IMR-90 (cell line): ENCODE measurements around the gene PRKN. TPM values are rescaled to one million over a fixed set of nuclear protein-coding genes. Genes with fewer than 3 reads are reported as not detected.

ENCODE experiments used
- ATAC-seq: fragments of 200-7000 bp; cut with Tn5 transposase; 2 replicates; pipeline ENCODE4 v1.9.1; 2020; ENCODE audit warnings: low read depth, mild to moderate bottlenecking, moderate library complexity
- BruUV-seq: library from RNA; stranded (reverse); fragments of 400-500 nt; replicated peaks from 2 replicates; lab custom pipeline; 2021; lab: Mats Ljungman, UMichigan
- CTCF ChIA-PET: fragments of 300-600 bp; formaldehyde crosslinking; extraction: SDS; loops from one replicate; lab custom pipeline; 2021; ENCODE audit warnings: antibody characterized with exemption; lab: Yijun Ruan, JAX
- POLR2A ChIA-PET: fragments of 300-600 bp; sonication (Branson Sonifier 250); formaldehyde crosslinking; loops from one replicate; lab custom pipeline; 2022; ENCODE audit warnings: antibody characterized with exemption; ENCODE audit not compliant: unreplicated experiment; lab: Charles Lee
- DNase-seq: peaks from one replicate; pipeline ENCODE4 v3.0.0; 2013
- H2AFZ ChIP-seq: replicated peaks from 2 replicates; pipeline ENCODE3; 2013; ENCODE audit warnings: low read length, mild to moderate bottlenecking; ENCODE audit not compliant: poor library complexity
- H2AK5ac ChIP-seq: 2 replicates; pipeline ENCODE4 v1.6.1; 2013; ENCODE audit warnings: low read depth, low read length, inconsistent platforms
- H2AK9ac ChIP-seq: replicated peaks from 2 replicates; pipeline ENCODE3; 2013; ENCODE audit warnings: mild to moderate bottlenecking, low read depth, low read length, moderate library complexity; ENCODE audit not compliant: poor library complexity
- H2BK120ac ChIP-seq: 2 replicates; pipeline ENCODE4 v1.6.1; 2013; ENCODE audit warnings: low read depth, low read length, inconsistent platforms
- H2BK15ac ChIP-seq: 3 replicates; pipeline ENCODE4 v1.6.1; 2013; ENCODE audit warnings: low read depth, low read length, inconsistent platforms
- H2BK20ac ChIP-seq: 2 replicates; pipeline ENCODE4 v1.6.1; 2013; ENCODE audit warnings: low read depth, mild to moderate bottlenecking, inconsistent platforms, low read length, moderate library complexity
- H2BK5ac ChIP-seq: 2 replicates; pipeline ENCODE4 v1.6.1; 2013; ENCODE audit warnings: mild to moderate bottlenecking, low read depth, low read length, inconsistent platforms; ENCODE audit not compliant: poor library complexity, severe bottlenecking
- H3K14ac ChIP-seq: replicated peaks from 2 replicates; pipeline ENCODE4 v1.6.1; 2013; ENCODE audit warnings: low read depth, low read length, inconsistent platforms
- H3K18ac ChIP-seq: 2 replicates; pipeline ENCODE4 v1.6.1; 2013; ENCODE audit warnings: low read depth, low read length, control low read depth
- H3K23ac ChIP-seq: 2 replicates; pipeline ENCODE4 v1.6.1; 2013; ENCODE audit warnings: low read depth, low read length, inconsistent platforms
- H3K27ac ChIP-seq: 2 replicates; pipeline ENCODE4 v1.5.1; 2013; ENCODE audit warnings: mild to moderate bottlenecking, control low read depth, low read length; ENCODE audit not compliant: insufficient read depth
- H3K27me3 ChIP-seq: 2 replicates; pipeline ENCODE4 v1.6.1; 2013; ENCODE audit warnings: low read length; ENCODE audit not compliant: control insufficient read depth, insufficient read depth
- H3K36me3 ChIP-seq: 2 replicates; pipeline ENCODE4 v1.6.1; 2013; ENCODE audit warnings: low read length, mixed read lengths; ENCODE audit not compliant: control insufficient read depth, insufficient read depth
- H3K4ac ChIP-seq: 2 replicates; pipeline ENCODE4 v1.6.1; 2013; ENCODE audit warnings: low read depth, low read length, inconsistent platforms
- H3K4me1 ChIP-seq: 2 replicates; pipeline ENCODE4 v1.6.1; 2013; ENCODE audit warnings: low read length, mixed read lengths; ENCODE audit not compliant: control insufficient read depth, insufficient read depth
- H3K4me2 ChIP-seq: 2 replicates; pipeline ENCODE4 v1.6.1; 2013; ENCODE audit warnings: low read depth, mild to moderate bottlenecking, control low read depth, low read length, moderate library complexity
- H3K4me3 ChIP-seq: 2 replicates; pipeline ENCODE4 v1.5.1; 2013; ENCODE audit warnings: low read depth, mild to moderate bottlenecking, control low read depth, low read length, moderate library complexity; ENCODE audit not compliant: insufficient read depth
- H3K56ac ChIP-seq: 2 replicates; pipeline ENCODE4 v1.6.1; 2013; ENCODE audit warnings: low read length, inconsistent platforms; ENCODE audit not compliant: insufficient read depth; ENCODE audit errors: extremely low read depth
- H3K79me1 ChIP-seq, 2 experiments: 2 replicates each; pipeline ENCODE4 v1.6.1; 2013; ENCODE audit warnings: low read length in 2 of 2, inconsistent platforms in 1 of 2, low read depth in 1 of 2
- H3K9ac ChIP-seq: 2 replicates; pipeline ENCODE4 v1.6.1; 2013; ENCODE audit warnings: low read depth, low read length, control low read depth
- H3K9me1 ChIP-seq: 2 replicates; pipeline ENCODE4 v1.6.1; 2013; ENCODE audit warnings: low read length, inconsistent platforms; ENCODE audit not compliant: insufficient read depth
- H3K9me3 ChIP-seq: 2 replicates; pipeline ENCODE4 v1.6.1; 2013; ENCODE audit warnings: low read length; ENCODE audit not compliant: control insufficient read depth, insufficient read depth
- H4K20me1 ChIP-seq: 2 replicates; pipeline ENCODE4 v1.6.1; 2013; ENCODE audit warnings: low read length, inconsistent platforms; ENCODE audit not compliant: insufficient read depth
- H4K5ac ChIP-seq: 2 replicates; pipeline ENCODE4 v1.6.1; 2013; ENCODE audit warnings: mild to moderate bottlenecking, low read depth, low read length, control low read depth
- H4K8ac ChIP-seq, 2 experiments: 2 replicates each; pipeline ENCODE4 v1.6.1; 2013; ENCODE audit warnings: low read depth in 2 of 2, low read length in 2 of 2, control low read depth in 1 of 2, inconsistent platforms in 1 of 2
- H4K91ac ChIP-seq: 2 replicates; pipeline ENCODE4 v1.6.1; 2013; ENCODE audit warnings: low read depth, low read length, inconsistent platforms; ENCODE audit not compliant: insufficient read depth
- BHLHE40 ChIP-seq: fragments of 150-350 bp; IDR thresholded peaks from 2 replicates; pipeline ENCODE4 v1.6.1; 2016; ENCODE audit warnings: mild to moderate bottlenecking, low read depth, low read length
- CEBPB ChIP-seq: IDR thresholded peaks from 2 replicates; pipeline ENCODE4 v1.6.1; 2012; ENCODE audit warnings: low read depth, low read length, improper control_type of control experiment
- CHD1 ChIP-seq: IDR thresholded peaks from 2 replicates; pipeline ENCODE4 v1.6.1; 2012; ENCODE audit warnings: low read depth, low read length, improper control_type of control experiment
- FOS ChIP-seq: fragments of 150-350 bp; IDR thresholded peaks from 2 replicates; pipeline ENCODE4 v1.6.1; 2016; ENCODE audit warnings: low read depth, low read length
- MAFK ChIP-seq: IDR thresholded peaks from 2 replicates; pipeline ENCODE4 v1.6.1; 2012; ENCODE audit warnings: low read depth, low read length, improper control_type of control experiment
- MAZ ChIP-seq: IDR thresholded peaks from 2 replicates; pipeline ENCODE4 v1.6.1; 2012; ENCODE audit warnings: low read depth, mild to moderate bottlenecking, low read length, improper control_type of control experiment, moderate library complexity, borderline replicate concordance
- MXI1 ChIP-seq: IDR thresholded peaks from 2 replicates; pipeline ENCODE4 v1.6.1; 2012; ENCODE audit warnings: low read depth, mild to moderate bottlenecking, low read length, moderate library complexity, borderline replicate concordance
- NFE2L2 ChIP-seq: fragments of 150-350 bp; IDR thresholded peaks from 2 replicates; pipeline ENCODE4 v1.6.1; 2016; ENCODE audit warnings: low read depth, mild to moderate bottlenecking, low read length
- POLR2A ChIP-seq: IDR thresholded peaks from 2 replicates; pipeline ENCODE4 v1.6.1; 2012; ENCODE audit warnings: mild to moderate bottlenecking, low read depth, low read length
- RAD21 ChIP-seq: IDR thresholded peaks from 2 replicates; pipeline ENCODE4 v1.6.1; 2012; ENCODE audit warnings: low read length, improper control_type of control experiment
- RCOR1 ChIP-seq: IDR thresholded peaks from 2 replicates; pipeline ENCODE4 v1.6.1; 2012; ENCODE audit warnings: mild to moderate bottlenecking, low read length, improper control_type of control experiment; ENCODE audit not compliant: insufficient replicate concordance
- RFX5 ChIP-seq: IDR thresholded peaks from 2 replicates; pipeline ENCODE4 v1.8.0; 2012; ENCODE audit warnings: low read depth, mild to moderate bottlenecking, low read length, moderate library complexity
- SMC3 ChIP-seq: fragments of 150-350 bp; IDR thresholded peaks from 2 replicates; pipeline ENCODE4 v1.6.1; 2016; ENCODE audit warnings: low read depth, mild to moderate bottlenecking, antibody characterized with exemption, low read length, moderate library complexity
- WGBS, 2 experiments: methylation state at CpG; one replicate each; pipeline versions ENCODE4 v1.1.5 to v1.1.7; 2013; ENCODE audit warnings: missing lambda C conversion rate in 2 of 2; ENCODE audit not compliant: insufficient read length in 1 of 2; ENCODE audit errors: extremely low coverage in 2 of 2; 5-methylcytosine and 5-hydroxymethylcytosine counted together
- dilution Hi-C: fragments of 300-500 bp; cut with HindIII; formaldehyde crosslinking; loops from one replicate; pipeline ENCODE4 v1.14.3; 2018; ENCODE audit warnings: low sequenced_read_pairs; ENCODE audit not compliant: unreplicated experiment
- in situ Hi-C: fragments of 300-500 bp; cut with MboI; formaldehyde crosslinking; loops from 3 replicates; pipeline ENCODE4 v1.14.3; 2019; ENCODE audit warnings: low sequenced_read_pairs, inconsistent platforms, mixed read lengths
- intact Hi-C: fragments of 100-400 bp; cut with micrococcal nuclease; formaldehyde crosslinking; loops from 2 replicates; pipeline ENCODE4 v1.10.0; 2022
- polyA plus RNA-seq, 3 experiments: library from polyadenylated mRNA; depleted of rRNA; stranded (reverse); fragments of >200 nt; gene quantifications; 2 replicates each; pipeline ENCODE4 v1.2.3, GENCODE V29; 2012; ENCODE audit warnings: low replicate concordance in 1 of 3
- total RNA-seq: library from RNA; depleted of rRNA; stranded (reverse); fragments of >200 nt; gene quantifications from 2 replicates; pipeline ENCODE4 v1.2.3, GENCODE V29; 2012
- TF ChIP-seq, protein P1 (sequence below): conservative IDR thresholded peaks from 2 replicates; pipeline ENCODE4 v1.5.1; 2012; ENCODE audit warnings: mild to moderate bottlenecking, low read depth, low read length, improper control_type of control experiment
- TF ChIP-seq, protein P2 (sequence below): fragments of 150-350 bp; IDR thresholded peaks from 2 replicates; pipeline ENCODE4 v1.6.1; 2017; ENCODE audit warnings: mild to moderate bottlenecking, antibody characterized with exemption, low read length, low read depth
- TF ChIP-seq, protein P3 (sequence below): fragments of 150-350 bp; IDR thresholded peaks from 2 replicates; pipeline ENCODE4 v1.6.1; 2016; ENCODE audit warnings: low read depth, mild to moderate bottlenecking, low read length, moderate library complexity, borderline replicate concordance

The PRKN gene
- total and polyA plus RNA-seq, 2 of the 4 experiments (the other 2 are of a cell fraction): 0.15 to 0.18 TPM

DNA sequence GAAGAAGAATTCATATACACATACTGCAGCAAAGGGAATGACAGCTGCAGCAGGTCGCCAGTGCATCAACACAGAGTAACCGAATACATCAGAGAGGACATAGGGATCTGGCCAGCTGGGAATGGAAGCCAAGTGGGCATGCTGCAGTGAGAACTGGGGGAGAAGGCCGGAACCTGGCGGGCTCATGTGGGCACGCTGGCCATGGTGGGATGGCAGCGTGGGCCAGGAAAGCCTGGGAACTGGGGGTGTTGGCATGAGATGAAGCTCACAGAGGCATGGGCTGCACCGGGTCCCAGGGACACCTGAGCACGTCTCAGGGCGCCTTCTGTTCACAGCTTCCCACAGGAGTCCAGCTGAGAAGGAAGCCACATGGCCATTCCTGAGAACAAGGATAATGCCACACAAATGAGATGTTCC is 1314.2 kb downstream of the PRKN start:
- dilution Hi-C loops: no loop called here
- in situ Hi-C loops: loop anchor here (25.0 kb wide), 2 partner anchors 1324 to 1999 kb away; partner anchors contain the start of genes PACRG, PRKN and QKI
- Histone ChIP-seq H4K8ac (no peak overlapping the region), H2BK15ac (no peak overlapping the region), H3K9ac (no peak overlapping the region), H4K91ac (no peak overlapping the region), H3K4me3 (no peak overlapping the region), H3K4me1 (peaks cover 2% of the 10 kb centered on the region; the same call in 1 of the 2 replicates), H2AK5ac (no peak overlapping the region), H3K14ac (no peak overlapping the region), H3K4me2 (no peak overlapping the region), H3K36me3 (no peaks in the 10 kb centered on the region), H3K27me3 (no peaks in the 10 kb centered on the region), H3K4ac (no peak overlapping the region), H3K18ac (no peak overlapping the region), H3K9me1 (no peaks in the 10 kb centered on the region), H3K23ac (no peak overlapping the region), H4K20me1 (no peaks in the 10 kb centered on the region), H2AK9ac (no peak overlapping the region), H2BK20ac (no peak overlapping the region), H2AFZ (no peak overlapping the region), H3K9me3 (no peaks in the 10 kb centered on the region), H2BK120ac (no peak overlapping the region), H3K56ac (no peak overlapping the region), H3K79me1 (no peaks in the 10 kb centered on the region), H4K5ac (no peak overlapping the region), H2BK5ac (no peak overlapping the region), H3K27ac (no peak overlapping the region)
- no peak for ATAC-seq
- 72% methylated on average over 2 of the region's 9 CpGs; no CpG with 5 or more reads in 1 of the 2 experiments for WGBS, 2 experiments
- ChIA-PET CTCF (no interaction called here), POLR2A (no interaction called here)
- no peak for DNase-seq
- intact Hi-C loops: no loop called here
- TF ChIP-seq MAZ (no peak), MAFK (no peak), POLR2A (no peak), NFE2L2 (no peak), FOS (no peak), MXI1 (no peak), SMC3 (no peak), RAD21 (no peak), RFX5 (no peak), CEBPB (no peak), CHD1 (no peak), RCOR1 (no peak), BHLHE40 (no peak)
- TF ChIP-seq, protein P1, sequence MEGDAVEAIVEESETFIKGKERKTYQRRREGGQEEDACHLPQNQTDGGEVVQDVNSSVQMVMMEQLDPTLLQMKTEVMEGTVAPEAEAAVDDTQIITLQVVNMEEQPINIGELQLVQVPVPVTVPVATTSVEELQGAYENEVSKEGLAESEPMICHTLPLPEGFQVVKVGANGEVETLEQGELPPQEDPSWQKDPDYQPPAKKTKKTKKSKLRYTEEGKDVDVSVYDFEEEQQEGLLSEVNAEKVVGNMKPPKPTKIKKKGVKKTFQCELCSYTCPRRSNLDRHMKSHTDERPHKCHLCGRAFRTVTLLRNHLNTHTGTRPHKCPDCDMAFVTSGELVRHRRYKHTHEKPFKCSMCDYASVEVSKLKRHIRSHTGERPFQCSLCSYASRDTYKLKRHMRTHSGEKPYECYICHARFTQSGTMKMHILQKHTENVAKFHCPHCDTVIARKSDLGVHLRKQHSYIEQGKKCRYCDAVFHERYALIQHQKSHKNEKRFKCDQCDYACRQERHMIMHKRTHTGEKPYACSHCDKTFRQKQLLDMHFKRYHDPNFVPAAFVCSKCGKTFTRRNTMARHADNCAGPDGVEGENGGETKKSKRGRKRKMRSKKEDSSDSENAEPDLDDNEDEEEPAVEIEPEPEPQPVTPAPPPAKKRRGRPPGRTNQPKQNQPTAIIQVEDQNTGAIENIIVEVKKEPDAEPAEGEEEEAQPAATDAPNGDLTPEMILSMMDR: no peak
- TF ChIP-seq, protein P2, sequence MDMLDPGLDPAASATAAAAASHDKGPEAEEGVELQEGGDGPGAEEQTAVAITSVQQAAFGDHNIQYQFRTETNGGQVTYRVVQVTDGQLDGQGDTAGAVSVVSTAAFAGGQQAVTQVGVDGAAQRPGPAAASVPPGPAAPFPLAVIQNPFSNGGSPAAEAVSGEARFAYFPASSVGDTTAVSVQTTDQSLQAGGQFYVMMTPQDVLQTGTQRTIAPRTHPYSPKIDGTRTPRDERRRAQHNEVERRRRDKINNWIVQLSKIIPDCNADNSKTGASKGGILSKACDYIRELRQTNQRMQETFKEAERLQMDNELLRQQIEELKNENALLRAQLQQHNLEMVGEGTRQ: no peak
- TF ChIP-seq, protein P3, sequence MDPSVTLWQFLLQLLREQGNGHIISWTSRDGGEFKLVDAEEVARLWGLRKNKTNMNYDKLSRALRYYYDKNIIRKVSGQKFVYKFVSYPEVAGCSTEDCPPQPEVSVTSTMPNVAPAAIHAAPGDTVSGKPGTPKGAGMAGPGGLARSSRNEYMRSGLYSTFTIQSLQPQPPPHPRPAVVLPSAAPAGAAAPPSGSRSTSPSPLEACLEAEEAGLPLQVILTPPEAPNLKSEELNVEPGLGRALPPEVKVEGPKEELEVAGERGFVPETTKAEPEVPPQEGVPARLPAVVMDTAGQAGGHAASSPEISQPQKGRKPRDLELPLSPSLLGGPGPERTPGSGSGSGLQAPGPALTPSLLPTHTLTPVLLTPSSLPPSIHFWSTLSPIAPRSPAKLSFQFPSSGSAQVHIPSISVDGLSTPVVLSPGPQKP: no peak
- no TSS peak for BruUV-seq
